T-helper 1 cell (primary cell): ENCODE data around the gene ZG16B.

Experiments used
- DNase-seq, 5 donors: peaks; one replicate each; pipeline ENCODE4 v3.0.0-alpha.2; 2012 to 2020

Gene ZG16B

DNA sequence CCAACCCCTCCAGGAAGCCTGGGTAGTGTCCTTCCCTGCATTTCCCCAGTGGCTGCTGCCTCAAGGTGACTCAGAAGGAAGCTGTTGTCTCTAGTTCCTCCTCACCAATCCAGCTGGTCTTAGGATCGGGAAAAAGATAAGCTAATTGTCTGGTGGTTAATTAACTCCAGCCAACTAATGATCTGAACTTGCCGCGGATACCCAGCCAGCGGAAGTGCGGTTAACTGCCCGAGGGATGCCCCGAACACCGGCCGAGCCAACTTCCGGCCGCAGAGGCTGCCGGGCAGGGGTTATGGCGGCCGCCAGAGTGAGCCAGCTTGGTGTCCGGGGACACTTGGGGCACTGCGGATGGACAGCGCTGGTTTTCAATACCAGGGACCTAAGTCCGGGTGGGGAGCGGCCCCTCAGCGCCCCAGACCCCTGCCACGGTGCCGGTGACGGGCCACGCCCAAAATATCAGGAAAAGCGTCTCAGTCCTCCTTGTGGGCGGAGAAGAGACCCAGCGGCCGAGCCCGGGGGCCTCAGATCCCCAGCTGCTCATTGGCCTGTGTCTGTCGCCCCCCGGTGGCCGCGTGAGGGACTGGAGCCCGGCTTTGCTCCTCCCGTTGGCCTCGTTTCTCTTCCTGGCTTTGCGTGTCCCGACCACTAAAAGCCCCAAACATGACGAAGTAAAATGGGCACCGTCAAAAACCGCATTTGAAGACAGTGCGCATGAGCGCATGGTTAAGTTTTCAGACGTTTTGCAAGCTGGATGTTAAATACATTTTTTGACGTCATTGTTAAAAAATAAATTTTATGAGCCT is 38.1 kb downstream of the ZG16B start:
- DNase-seq: peak; percentile 85 to 95 (median 91)

DNA sequence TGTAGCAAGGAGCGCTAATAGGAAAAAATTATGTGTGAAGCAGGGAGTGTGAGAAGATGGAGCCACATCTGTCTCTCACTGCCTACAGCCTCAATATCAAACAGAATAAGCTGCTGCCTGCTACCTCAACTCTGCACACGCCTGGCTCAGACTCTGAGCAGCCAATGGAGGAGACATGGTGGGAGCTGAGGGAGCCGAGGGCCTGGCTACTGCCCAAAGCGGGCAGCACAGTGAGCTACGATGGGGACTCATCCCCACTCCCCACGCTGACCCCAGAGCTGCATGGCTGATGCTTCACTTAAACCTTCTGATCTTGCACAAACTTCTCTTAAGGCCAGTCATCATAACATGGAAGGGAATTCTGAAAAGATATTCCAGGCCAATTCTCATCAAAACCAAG is 41.8 kb downstream of the ZG16B start:
- no peak for DNase-seq

DNA sequence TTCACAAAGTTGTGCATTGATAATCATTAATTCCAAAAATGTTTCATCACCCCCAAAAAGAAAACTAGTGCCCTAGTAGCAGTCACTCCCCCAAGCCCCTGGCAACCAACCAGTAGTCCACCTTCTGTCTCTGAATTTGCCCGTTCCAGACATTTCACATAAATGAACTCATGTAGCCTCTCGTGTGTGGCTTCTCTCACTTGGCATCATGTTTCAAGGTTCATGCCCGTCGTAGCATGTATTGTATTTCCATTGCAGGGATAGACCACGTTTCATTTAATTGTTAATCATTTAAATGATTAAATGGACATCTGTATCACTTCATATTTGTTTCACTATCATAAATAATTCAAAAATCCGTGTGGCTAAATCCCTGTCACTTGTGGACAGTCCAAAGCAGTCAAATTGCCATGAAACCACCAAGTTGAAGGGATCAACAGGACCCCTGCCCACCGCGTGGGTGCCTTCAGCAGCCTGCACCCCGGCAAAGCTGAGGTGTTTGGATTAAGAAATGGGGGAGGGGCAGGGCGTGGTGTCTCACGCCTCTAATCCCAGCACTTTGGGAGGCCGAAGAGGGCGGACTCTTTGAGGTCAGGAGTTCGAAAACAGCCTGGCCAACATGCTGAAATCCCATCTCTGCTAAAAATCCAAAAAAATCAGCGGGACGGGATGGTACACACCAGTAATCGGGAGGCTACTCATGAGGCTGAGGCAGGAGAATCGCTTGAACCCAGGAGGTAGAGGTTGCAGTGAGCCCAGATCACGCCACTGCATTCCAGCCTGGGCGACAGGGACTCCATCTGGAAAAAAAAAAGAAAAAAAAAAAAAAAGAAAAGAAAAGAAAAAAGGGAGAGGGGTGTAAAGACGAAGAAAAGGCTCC is 44.2 kb downstream of the ZG16B start:
- no peak for DNase-seq

DNA sequence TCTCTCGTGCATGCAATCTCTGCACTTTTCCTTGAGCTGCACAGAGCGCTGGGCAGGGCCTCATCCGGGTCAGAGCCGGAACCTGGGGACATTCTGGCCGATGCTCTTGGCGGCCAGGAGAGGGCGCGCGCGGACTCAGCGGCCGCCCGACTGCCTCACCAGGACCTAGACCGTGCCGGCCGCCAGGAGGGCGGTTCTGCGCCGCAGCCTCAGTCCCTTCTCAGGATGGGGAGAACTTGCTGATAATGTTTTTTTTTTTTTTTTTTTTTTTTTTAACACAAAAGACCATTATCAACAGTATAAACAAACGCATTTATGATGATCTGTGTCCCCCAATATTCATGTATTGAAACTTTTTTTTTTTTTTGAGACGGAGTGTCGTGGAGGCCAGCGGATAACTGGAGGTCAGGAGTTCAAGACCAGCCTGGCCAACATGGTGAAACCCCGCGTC is 44.8 kb downstream of the ZG16B start:
- DNase-seq: peak; percentile 47 to 83 (median 58)

DNA sequence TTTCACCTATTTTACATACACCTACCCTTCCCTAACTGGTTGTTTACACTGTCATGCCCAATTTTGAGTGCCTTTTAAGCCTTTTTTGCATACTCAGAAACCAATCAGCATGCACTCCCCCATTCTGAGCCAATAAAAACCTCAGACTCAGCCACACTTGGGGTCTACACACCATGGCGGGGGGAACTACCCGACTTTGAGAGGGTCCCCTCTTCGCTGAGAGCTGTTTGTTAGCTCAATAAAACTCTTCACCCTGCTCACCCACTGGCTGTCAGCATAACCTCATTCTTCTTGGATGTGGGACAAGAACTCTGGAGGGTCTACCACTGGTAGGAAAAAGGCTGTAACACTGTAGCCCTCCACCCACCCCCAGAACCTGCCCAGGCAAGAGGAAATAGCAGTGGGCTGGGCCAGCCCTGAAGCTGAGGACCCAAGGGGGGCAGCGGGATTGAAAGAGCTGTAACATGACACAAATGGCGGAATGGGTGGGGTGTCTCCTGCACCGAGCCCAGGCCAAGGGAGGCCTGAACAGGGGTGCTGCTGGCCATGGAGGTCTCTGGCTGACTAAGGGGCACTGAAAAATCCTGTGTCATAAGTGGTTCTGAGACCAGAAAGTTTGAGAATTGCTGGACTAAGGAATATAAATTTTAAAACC is 49.9 kb downstream of the ZG16B start:
- no peak for DNase-seq
